ENCODE results near the gene KRTAP5-10. TPM values are rescaled to one million over a fixed set of nuclear protein-coding genes. Genes with fewer than 3 reads are reported as not detected.
"Not testable (repeated sequence)": the region's sequence is repeated elsewhere in the genome, so short reads cannot be mapped to it uniquely, and the experiment has no call there.

The KRTAP5-10 gene
- total RNA-seq, 1 experiment from 2014 or later: not detected

DNA sequence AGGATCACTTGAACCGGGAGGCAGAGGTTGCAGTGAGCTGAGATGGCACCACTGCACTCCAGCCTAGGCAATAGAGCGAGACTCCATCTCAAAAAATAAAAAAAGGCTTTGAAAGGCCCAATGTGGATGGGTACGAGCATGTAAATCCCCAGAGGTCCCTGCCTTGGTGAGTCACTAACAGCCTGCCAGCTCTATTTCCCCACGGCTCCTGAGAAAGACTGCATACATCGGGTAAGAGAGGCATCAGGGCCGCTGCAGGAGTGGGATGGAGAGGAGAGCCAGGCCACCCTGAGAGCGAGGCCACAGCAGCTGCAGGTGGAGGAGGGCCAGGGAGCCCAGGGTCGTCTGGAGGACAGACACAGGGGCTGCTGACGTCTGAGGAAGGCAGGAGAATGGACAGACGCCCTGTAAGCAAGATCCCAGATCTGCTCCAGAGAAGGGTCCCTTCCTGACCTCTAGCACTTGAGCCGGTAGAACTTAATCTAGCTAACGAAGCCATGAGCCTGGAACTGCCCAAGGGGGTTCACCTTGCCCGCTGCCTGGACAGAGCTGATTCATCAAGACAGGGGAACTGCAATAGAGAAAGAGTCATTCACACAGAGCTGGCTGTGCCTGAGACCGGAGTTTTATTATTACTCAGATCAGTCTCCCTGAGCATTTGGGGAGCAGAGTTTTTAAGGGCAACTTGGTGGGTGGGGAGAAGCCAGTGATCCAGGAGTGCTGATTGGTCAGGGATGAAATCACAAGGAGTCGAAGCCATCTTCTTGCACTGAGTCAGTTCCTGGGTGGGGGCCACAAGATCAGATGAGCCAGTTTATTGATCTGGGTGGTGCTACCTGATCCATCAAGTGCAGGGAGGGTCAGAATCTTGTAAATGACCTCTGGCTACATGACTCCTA lies 22.2 kb upstream of the KRTAP5-10 start:
- peak; percentile 22 for DNase-seq (ENCODE audit: low read depth)

DNA sequence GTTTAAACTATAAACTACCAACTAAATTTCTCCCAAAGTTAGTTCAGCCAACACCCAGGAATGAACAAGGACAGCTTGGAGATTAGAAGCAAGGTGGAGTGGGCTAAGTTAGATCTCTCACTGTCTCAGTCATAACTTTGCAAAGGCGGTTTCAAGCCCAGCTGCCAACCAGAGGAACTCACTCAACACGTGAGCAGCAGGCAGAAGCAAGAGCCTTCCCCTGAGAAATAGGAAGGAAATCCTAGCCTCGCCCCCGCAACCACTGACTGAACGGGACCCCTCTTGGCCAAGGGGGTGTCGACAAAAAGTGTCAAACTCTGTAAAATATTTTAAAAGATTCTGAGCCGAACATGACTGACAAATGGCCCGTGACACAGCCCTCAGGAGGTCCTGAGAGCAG lies 21.5 kb upstream of the KRTAP5-10 start:
- no peak for DNase-seq (ENCODE audit: low read depth)

DNA sequence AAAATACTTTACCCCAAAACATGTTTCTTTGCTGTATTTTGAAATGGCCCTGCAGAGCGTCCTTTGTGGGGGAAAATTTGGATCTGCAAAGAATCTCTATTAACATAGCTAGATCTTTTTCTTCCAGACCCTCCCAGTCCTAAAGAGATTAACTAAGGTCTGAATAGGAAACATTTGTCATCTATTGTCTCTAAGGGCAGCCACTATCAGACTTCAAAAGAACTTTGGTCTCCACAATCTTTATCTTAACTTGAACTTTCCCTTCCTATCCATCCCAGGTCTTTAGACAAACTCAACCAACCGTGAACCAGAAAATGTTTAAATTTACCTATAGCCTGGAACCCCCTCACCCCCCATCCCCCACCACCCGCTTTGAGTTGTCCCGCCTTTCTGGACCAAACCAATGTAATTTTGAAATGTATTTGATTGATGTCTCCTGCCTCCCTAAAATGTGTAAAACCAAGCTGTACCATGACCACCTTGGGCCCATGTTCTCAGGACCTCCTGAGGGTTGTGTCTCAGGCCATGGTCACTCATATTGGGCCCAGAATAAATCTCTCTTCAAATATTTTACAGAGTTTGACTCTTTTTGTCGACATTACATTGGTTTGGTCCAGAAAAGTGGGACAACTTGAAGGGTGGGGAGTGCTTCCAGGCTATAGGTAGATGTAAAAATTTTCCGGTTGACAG lies 20.7 kb upstream of the KRTAP5-10 start:
- no peak for DNase-seq (ENCODE audit: low read depth)

DNA sequence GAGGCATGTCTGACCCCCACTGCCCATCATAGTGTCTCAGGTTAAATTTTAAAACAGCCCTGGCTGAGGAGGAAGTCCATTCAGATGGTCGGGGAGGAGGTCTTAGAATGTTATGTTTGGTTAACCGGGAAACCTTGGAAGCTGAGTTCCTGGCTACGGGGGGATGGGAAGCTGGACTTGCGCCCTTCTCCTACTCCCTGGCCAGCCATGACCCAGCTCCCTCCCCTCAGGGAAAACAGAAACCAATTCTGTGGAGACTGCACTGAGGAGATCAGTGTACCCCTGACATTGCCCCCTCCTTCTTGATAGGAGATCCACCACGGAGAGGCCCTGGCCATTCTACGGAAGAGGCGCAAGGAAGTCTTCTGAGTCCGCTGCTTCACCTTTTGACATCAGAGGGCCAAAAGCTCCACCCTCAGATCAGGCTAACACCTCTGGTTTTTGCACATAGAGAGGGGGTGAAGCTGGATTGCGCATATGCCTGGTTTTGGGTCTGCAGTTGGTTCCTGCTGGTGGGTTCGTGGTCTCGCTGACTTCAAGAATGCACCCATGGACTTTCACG lies 19.9 kb upstream of the KRTAP5-10 start:
- DNase-seq (ENCODE audit: low read depth): no peak

DNA sequence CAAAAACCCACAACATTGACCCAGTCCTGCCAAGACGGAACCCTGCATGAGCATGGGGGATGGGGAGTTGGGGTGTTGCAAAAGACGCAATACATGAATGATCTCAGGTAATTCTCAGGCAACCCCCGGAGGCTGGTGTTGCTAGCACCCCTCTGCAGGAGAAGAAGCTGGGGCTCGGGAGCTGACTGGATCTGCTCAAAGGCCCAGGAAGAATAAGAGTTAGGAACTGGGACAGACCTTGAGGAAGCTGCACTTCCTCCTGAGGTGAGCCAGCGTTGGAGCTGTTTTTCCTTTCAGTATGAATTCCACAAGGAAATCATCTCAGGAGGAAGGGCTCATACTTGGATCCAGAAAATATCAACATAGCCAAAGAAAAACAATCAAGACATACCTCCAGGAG lies 17.2 kb upstream of the KRTAP5-10 start, which contains the start of gene KRTAP5-9:
KRTAP5-9 (plus strand) TSS at position 301 of the 400 bp plus-strand sequence. CDS start 238 bp downstream, outside the sequence.
- DNase-seq (ENCODE audit: low read depth): no peak

DNA sequence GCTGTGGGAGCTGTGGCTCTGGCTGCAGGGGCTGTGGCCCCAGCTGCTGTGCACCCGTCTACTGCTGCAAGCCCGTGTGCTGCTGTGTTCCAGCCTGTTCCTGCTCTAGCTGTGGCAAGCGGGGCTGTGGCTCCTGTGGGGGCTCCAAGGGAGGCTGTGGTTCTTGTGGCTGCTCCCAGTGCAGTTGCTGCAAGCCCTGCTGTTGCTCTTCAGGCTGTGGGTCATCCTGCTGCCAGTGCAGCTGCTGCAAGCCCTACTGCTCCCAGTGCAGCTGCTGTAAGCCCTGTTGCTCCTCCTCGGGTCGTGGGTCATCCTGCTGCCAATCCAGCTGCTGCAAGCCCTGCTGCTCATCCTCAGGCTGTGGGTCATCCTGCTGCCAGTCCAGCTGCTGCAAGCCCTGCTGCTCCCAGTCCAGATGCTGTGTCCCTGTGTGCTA lies 16.6 kb upstream of the KRTAP5-10 start:
- peak; percentile 18 for DNase-seq (ENCODE audit: low read depth)

DNA sequence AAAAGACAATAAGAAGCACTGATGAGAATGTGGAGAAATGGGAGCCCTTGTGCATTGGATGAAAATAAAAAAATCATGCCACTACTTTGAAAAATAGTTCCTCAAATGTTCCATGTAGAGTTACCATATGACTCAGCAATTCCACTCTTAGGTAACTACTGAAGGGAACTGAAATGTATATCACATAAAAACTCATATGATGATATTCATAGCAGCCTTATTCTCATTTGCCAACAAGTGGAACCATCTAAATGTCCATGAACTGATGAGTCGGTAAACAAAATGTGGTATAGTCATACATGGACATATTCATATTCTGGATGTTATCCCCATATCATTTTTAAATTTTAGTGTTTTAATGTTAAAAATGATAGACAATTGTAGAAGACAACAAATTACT lies 13.7 kb upstream of the KRTAP5-10 start:
- DNase-seq (ENCODE audit: low read depth): no peak

DNA sequence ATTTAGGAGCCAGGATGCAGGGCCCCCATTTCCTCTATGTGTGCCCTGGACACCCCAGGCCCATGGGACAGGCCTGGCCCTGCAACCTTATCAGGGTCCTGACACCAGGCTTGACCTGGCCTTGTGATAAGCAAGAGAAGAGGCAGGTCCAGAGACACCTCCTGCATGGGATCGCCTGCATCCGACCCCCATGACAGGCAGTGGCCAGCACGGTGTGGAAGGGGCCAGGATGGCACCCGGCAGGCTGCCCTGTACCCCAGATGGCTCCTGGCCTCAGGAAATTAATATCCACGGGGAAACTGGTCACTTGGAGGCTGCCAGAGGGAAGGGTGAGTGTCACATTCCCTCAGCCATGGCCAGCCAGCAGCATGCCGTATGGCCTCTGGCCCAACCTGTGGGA lies 10.4 kb upstream of the KRTAP5-10 start:
- no peak for DNase-seq (ENCODE audit: low read depth)

DNA sequence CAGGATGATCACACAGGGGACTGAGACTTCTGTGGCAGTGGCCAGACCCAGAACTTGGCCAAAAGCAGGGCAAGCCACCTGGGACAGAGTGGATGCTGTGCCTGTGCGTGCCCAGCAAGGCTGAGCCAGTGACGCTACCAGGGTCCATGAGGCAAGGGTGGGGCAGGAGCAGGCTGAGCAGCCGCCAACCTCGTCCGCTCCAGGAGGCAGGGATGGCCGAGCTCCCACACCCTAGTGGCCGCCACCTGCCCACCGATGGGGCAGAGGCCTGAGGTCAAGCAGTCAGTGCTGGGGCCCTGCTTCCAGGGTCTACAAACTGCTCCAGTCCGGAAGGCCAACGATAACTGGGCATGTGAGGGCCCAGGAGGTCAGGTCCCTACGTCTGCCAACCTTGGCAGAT lies 9.9 kb upstream of the KRTAP5-10 start:
- DNase-seq (ENCODE audit: low read depth): no peak

DNA sequence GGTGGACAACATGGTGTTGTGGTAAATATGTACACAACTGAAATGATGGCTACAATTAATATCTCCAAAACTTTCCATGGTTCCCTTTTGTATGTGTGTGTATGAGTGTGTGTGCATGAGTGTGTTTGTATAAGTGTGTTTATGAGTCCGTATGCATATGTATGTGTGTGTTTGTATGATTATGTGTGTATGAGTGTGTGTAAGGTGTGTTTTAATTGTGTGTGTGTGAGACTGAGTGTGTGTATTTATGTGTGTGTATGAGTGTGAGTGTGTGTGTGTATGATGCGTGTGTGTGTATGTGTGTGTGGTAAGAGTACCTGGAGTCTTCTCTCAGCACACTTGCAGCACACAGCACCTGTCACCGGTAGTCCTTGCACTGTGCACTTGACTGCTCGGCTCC lies 9.3 kb upstream of the KRTAP5-10 start:
- DNase-seq (ENCODE audit: low read depth): no peak

DNA sequence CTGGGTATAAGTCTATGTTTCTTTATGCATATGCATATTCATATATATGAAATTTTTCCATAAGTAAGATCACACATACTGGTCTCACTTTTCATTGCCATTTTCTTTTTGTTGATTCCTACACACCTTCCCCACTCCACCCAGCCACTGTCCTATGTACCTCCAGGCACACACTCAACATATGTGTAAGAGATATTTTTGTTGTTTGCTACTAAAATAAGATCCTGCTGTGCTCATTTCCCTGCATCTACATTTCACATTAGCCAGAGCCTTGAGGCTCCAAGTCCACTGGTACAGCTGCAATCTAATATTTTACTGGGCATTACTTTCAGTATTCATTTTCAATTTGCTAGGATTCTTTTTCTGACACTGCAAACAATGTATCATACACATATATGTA lies 8.1 kb upstream of the KRTAP5-10 start:
- DNase-seq (ENCODE audit: low read depth): no peak

DNA sequence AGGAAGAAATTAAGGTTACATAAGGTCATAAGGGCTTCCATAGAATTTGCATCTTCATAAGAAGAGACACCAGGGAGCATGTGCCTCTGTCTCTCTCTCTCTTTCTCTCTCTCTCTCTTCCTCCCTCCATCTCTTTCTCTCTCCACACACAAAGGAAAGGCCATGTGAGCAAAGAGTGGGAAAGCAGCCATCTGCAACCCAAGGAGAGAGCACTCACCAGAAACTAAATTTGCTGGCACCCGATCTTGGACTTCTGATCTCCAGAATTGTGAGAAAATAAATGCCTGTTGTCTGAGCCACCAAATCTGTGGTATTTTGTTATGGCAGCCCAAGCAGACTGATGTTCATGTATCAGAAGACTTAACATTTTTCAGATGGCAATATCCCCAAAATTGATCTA lies 6.4 kb upstream of the KRTAP5-10 start:
- DNase-seq (ENCODE audit: low read depth): no peak

DNA sequence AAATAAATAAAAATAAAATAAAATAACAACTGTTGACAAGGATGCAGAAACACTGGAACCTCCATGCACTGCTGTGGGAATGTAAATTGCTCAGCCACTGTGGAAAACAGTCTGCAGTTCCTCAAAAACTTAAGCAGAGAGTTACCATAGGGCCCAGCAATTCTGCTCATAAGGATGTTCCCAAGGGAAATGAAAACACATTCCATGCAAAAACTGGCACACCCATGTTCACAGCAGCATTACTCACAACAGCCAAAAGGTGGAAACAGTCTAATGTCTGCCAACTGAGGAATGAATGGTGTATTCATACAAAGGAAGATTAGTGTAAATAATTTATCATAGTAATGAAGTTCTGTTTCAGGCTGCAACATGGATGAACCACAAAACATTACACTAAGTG lies 3.2 kb upstream of the KRTAP5-10 start:
- DNase-seq (ENCODE audit: low read depth): peak; percentile 22

DNA sequence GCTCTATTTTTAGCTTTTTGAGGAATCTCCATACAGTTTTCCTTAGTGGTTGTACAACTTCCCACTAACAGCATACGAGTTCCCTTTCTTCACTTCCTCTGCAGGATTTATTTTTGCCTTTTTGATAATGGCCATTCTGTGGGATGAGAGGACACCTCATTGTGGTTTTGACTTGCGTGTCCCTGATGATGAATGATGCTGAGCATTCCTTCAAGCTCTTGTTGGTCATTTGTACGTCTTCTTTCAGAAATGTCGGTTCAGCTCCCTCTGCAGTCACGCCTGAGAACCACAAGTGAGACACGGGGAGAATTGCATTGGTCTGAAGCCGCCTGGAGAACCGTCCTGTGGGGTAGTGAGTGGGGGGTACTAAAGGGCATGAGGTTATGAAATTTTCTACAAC lies 2.0 kb upstream of the KRTAP5-10 start:
- DNase-seq (ENCODE audit: low read depth): peak; percentile 71

DNA sequence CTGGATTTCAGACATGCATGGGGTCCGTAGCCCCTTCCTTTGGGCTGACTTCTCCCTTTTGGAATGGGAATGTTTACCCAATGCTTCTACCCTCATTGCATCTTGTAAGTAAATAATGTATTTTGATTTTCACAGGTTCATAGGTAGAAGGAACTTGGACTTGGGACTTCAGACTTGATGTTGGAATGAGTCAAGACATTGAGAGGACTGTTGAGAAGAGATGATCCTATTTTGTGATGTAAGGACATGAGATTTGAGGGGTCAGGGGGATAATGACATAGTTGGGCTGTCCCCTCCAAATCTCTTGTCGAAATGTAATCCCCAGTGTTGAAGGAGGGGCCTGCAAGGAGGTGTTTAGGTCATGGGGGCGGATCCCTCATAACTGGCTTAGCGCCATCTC lies 933 bp upstream of the KRTAP5-10 start:
- no peak for DNase-seq (ENCODE audit: low read depth)

DNA sequence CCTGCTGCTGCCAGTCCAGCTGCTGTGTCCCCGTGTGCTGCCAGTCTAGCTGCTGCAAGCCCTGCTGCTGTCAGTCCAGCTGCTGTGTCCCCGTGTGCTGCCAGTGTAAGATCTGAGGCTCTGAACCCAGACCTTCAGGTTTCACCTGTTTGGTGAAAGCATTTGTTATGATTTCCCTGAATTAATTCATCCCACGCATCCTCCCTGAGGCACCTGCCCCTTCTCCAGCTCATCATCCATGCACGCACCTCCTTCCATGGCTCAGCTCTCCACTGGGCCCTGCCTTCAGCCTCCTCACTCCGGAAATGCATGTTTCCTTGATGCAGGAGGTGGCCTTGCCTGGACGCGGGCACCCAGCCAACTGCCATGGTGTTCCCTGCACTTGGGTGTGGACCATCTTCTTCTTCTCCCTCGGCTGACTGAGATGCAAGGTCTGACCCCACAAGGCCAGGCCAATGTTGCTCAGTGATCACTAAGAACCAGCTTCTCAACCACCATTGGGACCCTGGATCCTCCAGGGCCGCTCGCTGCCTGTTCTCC lies 788 bp downstream of the KRTAP5-10 start:
- DNase-seq (ENCODE audit: low read depth): no peak

DNA sequence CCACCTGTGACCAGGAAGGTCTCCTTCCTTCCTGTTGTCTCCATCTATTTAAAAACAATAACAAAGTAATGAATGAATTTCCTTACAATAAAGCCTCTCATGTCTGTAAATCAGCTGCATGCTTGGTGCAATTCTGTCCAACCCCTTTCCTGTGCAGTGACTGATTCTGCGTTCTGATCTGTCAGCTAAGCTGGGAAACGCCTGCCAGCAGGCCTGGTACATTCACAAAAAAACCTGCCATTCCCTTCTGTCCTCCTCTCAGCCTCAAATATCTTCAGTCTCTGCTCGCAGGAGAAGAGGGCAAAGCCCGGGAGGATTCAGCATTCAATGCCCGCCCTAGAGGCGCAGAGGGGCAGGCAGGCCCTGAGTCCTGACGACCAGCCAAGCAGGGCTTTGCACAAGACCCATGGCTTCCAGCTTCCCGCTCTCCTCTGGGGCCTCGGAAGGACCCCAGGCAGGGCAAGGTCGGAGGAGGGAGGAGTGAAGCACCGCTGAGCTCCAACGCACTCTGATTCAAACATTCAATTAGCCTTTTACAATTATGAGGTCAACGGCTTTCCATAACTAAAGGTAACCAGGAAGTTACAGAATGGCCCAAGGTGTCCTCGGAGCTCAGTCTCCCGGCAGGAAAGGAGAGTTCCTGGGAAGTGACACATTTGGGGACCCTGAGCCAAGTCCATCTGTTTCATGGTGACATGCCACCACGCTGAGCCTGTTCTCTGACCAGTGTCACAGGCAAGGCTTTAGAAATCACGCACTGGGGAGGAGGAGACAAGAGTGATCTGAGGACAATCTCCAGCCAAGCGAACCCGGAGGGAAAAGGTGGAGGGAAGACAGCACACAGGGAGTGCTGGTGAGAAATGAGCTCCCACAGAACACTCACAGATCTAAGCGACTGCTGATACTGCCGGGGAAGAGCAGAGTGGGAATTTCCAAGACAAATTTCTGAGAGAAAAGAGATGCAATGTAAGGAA lies 1.6 kb downstream of the KRTAP5-10 start:
- not testable (repeated sequence) for DNase-seq (ENCODE audit: low read depth)

DNA sequence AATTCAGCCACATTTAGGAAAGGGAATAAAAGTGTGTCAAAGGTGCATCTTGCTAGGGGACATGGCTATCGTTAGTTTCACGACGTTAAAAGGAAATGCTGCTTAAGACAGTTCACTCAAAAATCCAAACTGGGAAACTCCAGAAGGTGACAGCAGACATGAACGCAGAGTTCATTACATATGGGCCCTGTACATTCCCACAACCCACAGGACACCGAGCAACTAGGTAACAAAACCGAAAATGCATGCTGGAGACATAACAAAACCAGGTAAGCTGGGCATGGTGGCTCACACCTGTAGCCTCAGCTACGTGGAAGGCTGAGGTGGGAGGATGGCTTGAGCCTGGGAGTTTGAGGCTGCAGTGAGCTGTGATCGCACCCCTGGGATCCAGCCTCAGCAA lies 2.3 kb downstream of the KRTAP5-10 start:
- DNase-seq (ENCODE audit: low read depth): not testable (repeated sequence)

DNA sequence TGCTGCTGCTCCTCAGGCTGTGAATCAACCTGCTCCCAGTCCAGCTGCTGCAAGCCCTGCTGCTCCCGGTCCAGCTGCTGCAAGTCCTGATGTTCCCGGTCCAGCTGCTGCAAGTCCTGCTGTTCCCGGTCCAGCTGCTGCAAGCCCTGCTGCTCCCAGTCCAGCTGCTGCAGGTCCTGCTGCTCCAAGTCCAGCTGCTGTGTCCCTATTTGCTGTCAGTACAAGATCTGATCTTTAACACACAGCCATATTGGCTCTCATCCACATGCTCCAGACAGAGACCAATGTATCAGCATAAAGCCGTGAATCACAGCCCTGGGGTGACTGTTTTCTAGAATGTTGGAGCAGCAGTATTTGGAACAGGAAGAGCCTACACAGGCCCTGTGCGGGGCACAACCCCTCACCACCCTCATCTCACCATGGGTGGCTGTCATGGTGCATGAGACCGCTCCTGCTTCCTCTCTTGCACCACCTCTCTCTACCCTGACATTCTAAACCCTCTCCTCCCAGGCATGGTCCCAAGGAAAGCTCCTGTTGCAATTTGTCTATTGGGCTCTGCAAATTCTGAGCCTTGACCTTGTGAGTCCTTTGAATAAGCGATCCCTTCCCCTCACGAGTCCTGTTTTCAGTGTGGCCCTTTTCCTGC lies 3.5 kb downstream of the KRTAP5-10 start:
- peak; percentile 26 for DNase-seq (ENCODE audit: low read depth)

DNA sequence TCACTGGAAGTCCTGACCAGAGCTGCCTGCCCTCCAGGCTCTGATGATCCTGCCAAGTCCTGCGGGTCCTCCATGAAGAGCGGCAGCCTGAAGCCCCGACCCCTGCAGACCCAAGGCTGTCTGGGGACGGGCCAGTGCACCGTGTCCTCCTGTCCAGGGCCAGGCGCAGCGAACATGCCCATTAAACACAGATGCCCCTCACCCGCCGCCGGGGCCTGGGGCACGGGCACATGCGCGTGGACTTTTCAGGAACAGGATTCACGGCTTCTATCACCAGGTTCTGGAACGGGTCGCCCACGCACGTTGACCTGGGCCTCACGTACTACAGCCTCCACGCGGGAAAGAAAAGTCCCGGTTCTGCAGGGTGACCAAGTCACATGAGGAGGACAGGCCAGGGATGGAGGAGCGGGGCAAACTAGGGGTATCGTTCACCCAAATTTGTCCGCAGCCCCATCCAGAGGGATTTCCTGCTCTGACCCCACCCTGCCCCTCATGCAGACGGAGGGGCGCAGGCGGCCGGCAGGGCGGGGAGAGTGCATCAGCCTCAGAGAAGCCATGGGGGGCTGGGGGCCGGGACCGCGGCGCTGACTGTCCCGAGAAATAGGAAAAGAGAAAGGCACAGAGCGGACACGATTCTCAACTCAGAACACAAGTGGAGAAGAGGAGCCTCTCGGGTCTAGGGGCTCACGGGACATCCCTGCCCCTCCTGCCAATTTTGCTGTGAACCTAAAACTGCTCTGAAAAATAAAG lies 5.9 kb downstream of the KRTAP5-10 start:
- not testable (repeated sequence) for DNase-seq (ENCODE audit: low read depth)

Data from LHCN-M2 (cell line).